22Rv1 (cell line): ENCODE data around the gene GNRH2.
"Not testable (repeated sequence)": the region's sequence is repeated elsewhere in the genome, so short reads cannot be mapped to it uniquely, and the experiment has no call there.

Source experiments
- H3K27ac ChIP-seq: fragments of 450-650 bp; 2 replicates; pipeline ENCODE4 v1.5.1; 2017
- ZFX ChIP-seq: fragments of 450-650 bp; IDR thresholded peaks from 2 replicates; pipeline ENCODE4 v1.6.1; 2017; ENCODE audit warnings: antibody characterized with exemption, borderline replicate concordance
- TF ChIP-seq, protein P1 (sequence below): fragments of 450-650 bp; IDR thresholded peaks from 2 replicates; pipeline ENCODE4 v1.5.1; 2017; ENCODE audit warnings: mild to moderate bottlenecking

GNRH2 gene

DNA sequence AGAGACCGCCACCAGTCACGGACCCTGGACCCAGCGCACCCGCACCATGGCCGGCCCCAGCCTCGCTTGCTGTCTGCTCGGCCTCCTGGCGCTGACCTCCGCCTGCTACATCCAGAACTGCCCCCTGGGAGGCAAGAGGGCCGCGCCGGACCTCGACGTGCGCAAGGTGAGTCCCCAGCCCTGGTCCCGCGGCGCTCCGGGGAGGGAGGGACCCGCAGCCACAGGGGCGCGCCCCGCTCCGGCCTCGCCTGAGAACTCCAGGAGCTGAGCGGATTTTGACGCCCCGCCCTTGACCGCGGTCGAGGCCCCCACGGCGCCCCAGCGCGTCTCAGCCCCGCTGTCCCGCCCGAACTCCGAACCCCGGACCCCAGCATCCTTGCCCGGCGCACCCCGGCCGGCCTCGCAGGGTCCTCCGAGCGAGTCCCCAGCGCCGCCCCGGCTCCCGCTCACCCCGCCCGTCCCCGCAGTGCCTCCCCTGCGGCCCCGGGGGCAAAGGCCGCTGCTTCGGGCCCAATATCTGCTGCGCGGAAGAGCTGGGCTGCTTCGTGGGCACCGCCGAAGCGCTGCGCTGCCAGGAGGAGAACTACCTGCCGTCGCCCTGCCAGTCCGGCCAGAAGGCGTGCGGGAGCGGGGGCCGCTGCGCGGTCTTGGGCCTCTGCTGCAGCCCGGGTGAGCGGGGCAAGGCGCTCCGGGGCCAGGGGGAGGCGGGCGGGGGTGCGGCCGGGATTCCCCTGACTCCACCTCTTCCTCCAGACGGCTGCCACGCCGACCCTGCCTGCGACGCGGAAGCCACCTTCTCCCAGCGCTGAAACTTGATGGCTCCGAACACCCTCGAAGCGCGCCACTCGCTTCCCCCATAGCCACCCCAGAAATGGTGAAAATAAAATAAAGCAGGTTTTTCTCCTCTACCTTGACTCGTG lies 28.4 kb downstream of the GNRH2 start, which contains the start of gene OXT:
TSS of gene OXT (plus strand) at position 11 of the 920 bp plus-strand sequence. CDS start at position 47, 36 bp downstream.
- H3K27ac ChIP-seq: no peak within 1 kb of the TSS
- no peak for TF ChIP-seq ZFX

DNA sequence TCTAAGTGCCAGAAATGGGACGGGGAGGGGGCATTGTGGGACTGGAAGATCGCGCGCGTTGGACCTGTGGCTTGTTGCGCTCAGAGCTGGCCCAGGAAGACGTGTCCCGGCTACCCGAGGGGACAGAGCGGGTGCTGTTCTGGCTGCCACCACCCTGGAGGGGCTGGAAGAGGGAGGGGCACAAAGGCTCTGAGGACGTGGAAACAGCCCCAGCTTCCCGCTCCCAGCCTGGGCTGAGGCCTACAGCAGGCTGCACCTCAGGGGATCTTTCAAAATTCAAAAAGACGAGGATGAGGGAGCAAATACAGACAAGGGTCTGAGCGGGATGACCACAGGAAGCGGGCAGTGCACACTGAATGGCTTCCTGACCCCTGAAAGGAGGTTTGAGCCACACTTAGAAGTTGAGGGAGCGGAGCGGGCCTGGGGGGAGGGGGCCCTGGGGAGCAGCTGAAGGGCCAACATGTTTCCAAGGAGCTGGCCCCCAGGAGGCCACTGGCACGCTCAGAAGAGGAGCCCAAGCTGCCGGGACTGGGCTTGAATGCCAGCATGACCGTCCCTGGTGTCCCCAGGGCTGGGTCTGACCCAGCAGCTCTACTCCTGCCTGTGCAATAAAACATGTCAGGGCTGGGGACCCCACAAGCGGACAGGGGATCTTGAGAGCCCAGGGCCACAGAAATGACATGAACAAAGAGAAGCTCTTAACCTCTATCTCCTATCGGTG lies 29.3 kb downstream of the GNRH2 start:
- H3K27ac ChIP-seq: no peak overlapping the region
- TF ChIP-seq ZFX: no peak
- TF ChIP-seq, protein P1, sequence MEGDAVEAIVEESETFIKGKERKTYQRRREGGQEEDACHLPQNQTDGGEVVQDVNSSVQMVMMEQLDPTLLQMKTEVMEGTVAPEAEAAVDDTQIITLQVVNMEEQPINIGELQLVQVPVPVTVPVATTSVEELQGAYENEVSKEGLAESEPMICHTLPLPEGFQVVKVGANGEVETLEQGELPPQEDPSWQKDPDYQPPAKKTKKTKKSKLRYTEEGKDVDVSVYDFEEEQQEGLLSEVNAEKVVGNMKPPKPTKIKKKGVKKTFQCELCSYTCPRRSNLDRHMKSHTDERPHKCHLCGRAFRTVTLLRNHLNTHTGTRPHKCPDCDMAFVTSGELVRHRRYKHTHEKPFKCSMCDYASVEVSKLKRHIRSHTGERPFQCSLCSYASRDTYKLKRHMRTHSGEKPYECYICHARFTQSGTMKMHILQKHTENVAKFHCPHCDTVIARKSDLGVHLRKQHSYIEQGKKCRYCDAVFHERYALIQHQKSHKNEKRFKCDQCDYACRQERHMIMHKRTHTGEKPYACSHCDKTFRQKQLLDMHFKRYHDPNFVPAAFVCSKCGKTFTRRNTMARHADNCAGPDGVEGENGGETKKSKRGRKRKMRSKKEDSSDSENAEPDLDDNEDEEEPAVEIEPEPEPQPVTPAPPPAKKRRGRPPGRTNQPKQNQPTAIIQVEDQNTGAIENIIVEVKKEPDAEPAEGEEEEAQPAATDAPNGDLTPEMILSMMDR: no peak

DNA sequence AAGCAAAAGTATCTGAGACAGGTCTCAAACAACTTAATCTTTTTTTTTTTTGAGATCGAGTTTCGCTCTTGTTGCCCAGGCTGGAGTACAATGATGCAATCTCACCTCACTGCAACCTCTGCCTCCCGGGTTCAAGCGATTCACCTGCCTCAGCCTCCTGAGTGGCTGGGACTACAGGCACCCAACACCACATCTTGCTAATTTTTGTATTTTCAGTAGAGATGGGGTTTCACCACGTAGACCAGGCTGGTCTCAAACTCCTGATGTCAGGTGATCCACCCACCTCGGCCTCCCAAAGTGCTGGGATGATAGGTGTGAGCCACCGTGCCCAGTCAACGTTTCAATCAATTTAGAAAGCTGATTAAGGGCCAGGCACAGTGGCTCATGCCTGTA lies 29.8 kb downstream of the GNRH2 start:
- not testable (repeated sequence) for H3K27ac ChIP-seq

DNA sequence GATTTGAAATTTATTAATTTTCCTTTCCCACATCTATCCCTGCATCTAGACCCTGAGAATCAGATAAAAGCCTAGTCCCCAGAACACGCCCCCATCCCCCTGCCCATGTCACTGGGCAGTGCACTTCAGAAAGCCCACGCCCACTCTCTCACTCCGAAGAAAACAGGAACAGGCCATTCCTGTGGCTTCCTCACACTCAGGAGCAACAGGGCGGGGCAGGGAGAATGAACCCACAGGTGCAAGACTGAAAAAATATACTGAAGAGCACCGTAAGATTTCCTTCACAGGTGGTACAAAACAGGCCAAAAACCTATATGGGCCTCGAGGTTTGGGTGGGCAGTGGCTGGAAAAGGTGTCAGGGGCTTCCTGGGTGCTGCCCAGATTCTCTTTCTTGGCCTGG lies 31.4 kb downstream of the GNRH2 start:
- no peak for TF ChIP-seq ZFX
- H3K27ac ChIP-seq: no peak overlapping the region

DNA sequence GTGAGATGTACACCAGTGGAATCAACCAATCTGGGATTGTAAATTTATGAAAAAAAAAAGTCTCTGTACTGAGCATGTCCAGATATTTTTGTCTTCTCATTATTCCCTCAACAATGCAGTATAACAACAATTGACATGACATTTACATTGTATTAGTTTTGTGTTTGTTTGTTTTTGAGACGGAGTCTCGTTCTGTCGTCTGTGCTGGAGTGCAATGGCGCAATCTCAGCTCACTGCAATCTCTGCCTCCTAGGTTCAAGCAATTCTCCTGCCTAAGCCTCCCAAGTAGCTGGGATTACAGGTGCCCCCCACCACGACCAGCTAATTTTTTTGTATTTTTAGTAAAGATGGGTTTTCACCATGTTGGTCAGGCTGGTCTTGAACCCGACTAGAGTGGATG lies 31.9 kb downstream of the GNRH2 start:
- H3K27ac ChIP-seq: not testable (repeated sequence)

DNA sequence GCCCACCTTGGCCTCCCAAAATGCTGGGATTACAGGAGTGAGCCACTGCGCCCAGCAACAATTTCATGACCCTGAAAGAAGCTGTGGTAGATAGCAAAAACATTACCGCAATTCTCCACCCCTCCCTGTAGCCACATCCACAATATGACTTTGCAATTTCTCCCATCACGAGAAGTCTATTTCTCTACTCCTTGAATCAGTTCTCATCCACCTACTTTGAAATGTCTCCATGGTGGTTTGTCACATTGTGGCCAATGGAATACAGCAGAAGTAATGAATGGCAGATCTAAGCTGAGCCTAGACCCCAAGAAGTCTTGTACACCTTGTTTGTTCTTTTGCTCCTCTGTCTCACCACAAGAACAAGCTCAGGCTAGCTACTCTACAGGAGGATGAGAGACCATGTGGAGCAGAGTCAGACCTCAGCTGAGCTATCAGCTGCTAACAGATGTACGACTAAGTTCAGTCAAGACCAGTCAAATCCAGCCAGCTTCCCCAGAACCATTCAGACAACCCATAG lies 34.3 kb downstream of the GNRH2 start:
- no peak for TF ChIP-seq ZFX
- TF ChIP-seq, protein P1: no peak
- H3K27ac ChIP-seq: no peak overlapping the region

DNA sequence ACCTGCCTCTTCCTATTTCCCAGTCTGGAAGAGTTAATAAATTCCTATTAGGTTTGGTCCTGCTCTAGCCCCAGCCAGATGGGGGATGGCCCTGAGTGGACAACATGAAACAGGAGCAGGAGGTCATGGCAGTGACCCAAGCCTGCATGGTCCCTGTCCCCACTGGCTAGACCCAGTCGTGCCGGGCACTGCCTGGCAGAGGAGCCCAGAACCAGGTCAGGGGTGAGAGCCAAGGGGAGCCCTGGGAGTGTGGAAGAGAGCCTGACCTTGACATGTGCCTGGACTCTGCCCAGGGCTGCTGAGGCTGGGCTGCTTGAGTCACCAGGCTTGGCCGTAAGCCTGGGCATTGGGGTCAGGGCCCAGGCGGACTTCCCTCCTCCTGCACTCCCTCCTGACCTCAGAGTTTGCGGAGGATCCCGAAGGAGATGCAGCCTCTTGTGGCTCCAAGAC lies 37.5 kb downstream of the GNRH2 start:
- no peak for TF ChIP-seq ZFX
- H3K27ac ChIP-seq: no peak overlapping the region

DNA sequence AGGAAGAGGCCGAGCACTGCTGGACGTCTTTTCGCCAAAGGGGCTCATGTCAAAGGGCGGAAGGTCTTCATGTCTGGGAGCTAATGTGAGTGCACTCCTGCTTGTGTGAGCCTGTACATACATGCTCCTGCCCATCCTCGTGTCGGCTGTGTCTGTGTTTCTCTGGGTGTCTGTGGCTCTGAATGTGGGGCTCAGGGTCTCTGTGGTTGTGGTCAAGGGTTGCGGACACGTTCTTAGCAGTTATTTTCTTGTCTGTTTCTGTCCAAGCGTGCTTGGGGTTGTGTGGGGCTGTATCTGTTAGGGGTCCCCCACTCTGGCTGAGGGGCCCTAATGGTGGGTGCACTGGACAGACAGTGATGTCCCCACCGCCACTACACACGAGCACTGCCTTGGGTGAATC lies 38.2 kb downstream of the GNRH2 start:
- TF ChIP-seq, protein P1: no peak
- no peak for TF ChIP-seq ZFX
- no peak overlapping the region for H3K27ac ChIP-seq

DNA sequence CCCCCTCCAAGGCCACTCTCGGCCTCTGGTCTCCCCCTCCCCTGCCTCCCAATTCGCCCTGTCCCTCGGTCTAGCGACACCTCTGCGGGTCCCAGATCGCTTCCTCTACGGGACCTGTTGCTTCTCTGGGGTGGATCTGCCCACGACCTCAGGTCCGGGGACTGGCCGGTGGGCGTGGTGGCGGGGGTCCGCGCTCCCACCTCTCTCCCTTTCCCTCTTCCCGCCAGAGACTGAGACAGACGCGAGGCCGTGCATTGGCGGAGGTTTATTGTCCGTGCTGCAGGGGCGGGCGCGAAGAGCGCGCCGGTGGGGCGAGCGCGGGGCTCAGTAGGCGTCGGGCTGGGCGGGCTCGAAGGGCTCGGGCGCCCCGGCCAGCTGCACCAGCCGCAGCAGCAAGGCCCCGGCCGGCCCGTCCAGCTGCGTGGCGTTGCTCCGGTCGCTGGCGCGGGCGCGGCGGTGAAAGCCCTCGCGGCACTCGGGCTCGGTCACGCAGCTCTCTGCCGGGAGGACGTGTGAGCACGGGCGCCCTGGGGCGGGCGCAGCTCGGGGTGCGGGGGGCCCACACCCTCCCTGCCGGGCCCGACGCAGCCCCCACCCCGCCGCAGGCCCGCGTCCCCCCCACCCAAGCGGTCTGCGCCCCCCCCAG lies 39.0 kb downstream of the GNRH2 start:
- TF ChIP-seq, protein P1: no peak
- TF ChIP-seq ZFX: no peak
- no peak overlapping the region for H3K27ac ChIP-seq
